ENCODE data around the gene TC2N. TPM values are rescaled to one million over a fixed set of nuclear protein-coding genes. Genes with fewer than 3 reads are reported as not detected.

The TC2N gene
- total RNA-seq, 1 donor from 2014 or later = 1.2 TPM

- H3K79me2 ChIP-seq (ENCODE audit: insufficient read depth, low read length) = no peaks in the 10 kb centered on the region
- H3K36me3 Mint-ChIP-seq (ENCODE audit: low read depth, unreplicated experiment) = peaks cover 4% of the 10 kb centered on the region
- DNase-seq (ENCODE audit: low read depth) = no peak
These were observed 10.9 kb upstream of the TC2N start for GRCh38 chr14:91878274-91878673.

GRCh38 chr14:91877376-91877915, 10.1 kb upstream of the TC2N start:
- Mint-ChIP-seq H3K36me3 (ENCODE audit: low read depth, unreplicated experiment) (peaks cover 5% of the 10 kb centered on the region), H3K4me3 (ENCODE audit: unreplicated experiment) (no peak overlapping the region), H3K4me1 (ENCODE audit: low read depth, unreplicated experiment) (peaks cover 4% of the 10 kb centered on the region), H3K27ac (ENCODE audit: unreplicated experiment) (no peak overlapping the region), H3K27me3 (ENCODE audit: low read depth, unreplicated experiment) (peaks cover 32% of the 10 kb centered on the region), H3K9me3 (ENCODE audit: unreplicated experiment) (peaks cover 8% of the 10 kb centered on the region)
- H3K9ac ChIP-seq (ENCODE audit: low read length) = no peak overlapping the region
- no peaks in the 10 kb centered on the region for H3K4me1 ChIP-seq (ENCODE audit: insufficient read depth, low read length)
- no peak for TF ChIP-seq CTCF (IDR thresholded peaks at IDR 0.05; ENCODE audit: insufficient read depth, low read depth, low read length)
- no peak for TF ChIP-seq EZH2 (IDR thresholded peaks at IDR 0.05; ENCODE audit: insufficient read depth, low read length)
- DNase-seq (ENCODE audit: low read depth) (no peak), FAIRE-seq (no peak)
- no peaks in the 10 kb centered on the region for H3K36me3 ChIP-seq (ENCODE audit: insufficient read depth, low read length)
- H3K4me3 ChIP-seq (ENCODE audit: insufficient read depth, low read depth, low read length) = no peak overlapping the region
- no peak overlapping the region for H3K27ac ChIP-seq (ENCODE audit: low read depth, low read length)
- no peaks in the 10 kb centered on the region for H3K9me3 ChIP-seq (ENCODE audit: insufficient read depth, low read depth, low read length)
- no peaks in the 10 kb centered on the region for H4K20me1 ChIP-seq (ENCODE audit: insufficient read depth, low read length)
- H3K4me2 ChIP-seq (ENCODE audit: low read length) = no peak overlapping the region
- H2AFZ ChIP-seq (ENCODE audit: low read depth, low read length) = no peak overlapping the region
- H3K27me3 ChIP-seq (ENCODE audit: insufficient read depth, low read length) = peaks cover 4% of the 10 kb centered on the region
- no peaks in the 10 kb centered on the region for H3K79me2 ChIP-seq (ENCODE audit: insufficient read depth, low read length)

More at GRCh38 chr14:91878274-91878673, 10.9 kb upstream of the TC2N start:
- Mint-ChIP-seq H3K27me3 (ENCODE audit: low read depth, unreplicated experiment) (peaks cover 37% of the 10 kb centered on the region), H3K4me1 (ENCODE audit: low read depth, unreplicated experiment) (peaks cover 4% of the 10 kb centered on the region), H3K4me3 (ENCODE audit: unreplicated experiment) (no peak overlapping the region), H3K9me3 (ENCODE audit: unreplicated experiment) (peaks cover 8% of the 10 kb centered on the region), H3K27ac (ENCODE audit: unreplicated experiment) (no peak overlapping the region)
- TF ChIP-seq CTCF (IDR thresholded peaks at IDR 0.05; ENCODE audit: insufficient read depth, low read depth, low read length) = no peak
- no peak for TF ChIP-seq EZH2 (IDR thresholded peaks at IDR 0.05; ENCODE audit: insufficient read depth, low read length)
- H3K9me3 ChIP-seq (ENCODE audit: insufficient read depth, low read depth, low read length) = no peaks in the 10 kb centered on the region
- H3K4me2 ChIP-seq (ENCODE audit: low read length) = no peak overlapping the region
- H3K27me3 ChIP-seq (ENCODE audit: insufficient read depth, low read length) = peaks cover 2% of the 10 kb centered on the region
- no peak overlapping the region for H2AFZ ChIP-seq (ENCODE audit: low read depth, low read length)
- H3K27ac ChIP-seq (ENCODE audit: low read depth, low read length) = no peak overlapping the region
- no peaks in the 10 kb centered on the region for H3K36me3 ChIP-seq (ENCODE audit: insufficient read depth, low read length)
- H3K9ac ChIP-seq (ENCODE audit: low read length) = no peak overlapping the region
- no peak overlapping the region for H3K4me3 ChIP-seq (ENCODE audit: insufficient read depth, low read depth, low read length)
- H4K20me1 ChIP-seq (ENCODE audit: insufficient read depth, low read length) = no peaks in the 10 kb centered on the region
- no peak for FAIRE-seq
- no peaks in the 10 kb centered on the region for H3K4me1 ChIP-seq (ENCODE audit: insufficient read depth, low read length)

- Histone ChIP-seq H2AFZ (ENCODE audit: low read depth, low read length) (no peak overlapping the region), H3K9ac (ENCODE audit: low read length) (no peak overlapping the region), H3K79me2 (ENCODE audit: insufficient read depth, low read length) (no peaks in the 10 kb centered on the region), H3K27me3 (ENCODE audit: insufficient read depth, low read length) (peaks cover 4% of the 10 kb centered on the region), H3K9me3 (ENCODE audit: insufficient read depth, low read depth, low read length) (no peaks in the 10 kb centered on the region), H3K27ac (ENCODE audit: low read depth, low read length) (no peak overlapping the region), H4K20me1 (ENCODE audit: insufficient read depth, low read length) (no peaks in the 10 kb centered on the region), H3K4me3 (ENCODE audit: insufficient read depth, low read depth, low read length) (no peak overlapping the region), H3K4me2 (ENCODE audit: low read length) (no peak overlapping the region), H3K36me3 (ENCODE audit: insufficient read depth, low read length) (no peaks in the 10 kb centered on the region), H3K4me1 (ENCODE audit: insufficient read depth, low read length) (no peaks in the 10 kb centered on the region)
- TF ChIP-seq EZH2 (IDR thresholded peaks at IDR 0.05; ENCODE audit: insufficient read depth, low read length) (no peak), CTCF (IDR thresholded peaks at IDR 0.05; ENCODE audit: insufficient read depth, low read depth, low read length) (no peak)
- peaks cover 8% of the 10 kb centered on the region for H3K9me3 Mint-ChIP-seq (ENCODE audit: unreplicated experiment)
- DNase-seq (ENCODE audit: low read depth) (no peak), FAIRE-seq (no peak)
- peaks cover 29% of the 10 kb centered on the region for H3K27me3 Mint-ChIP-seq (ENCODE audit: low read depth, unreplicated experiment)
- peaks cover 4% of the 10 kb centered on the region for H3K4me1 Mint-ChIP-seq (ENCODE audit: low read depth, unreplicated experiment)
- peaks cover 5% of the 10 kb centered on the region for H3K36me3 Mint-ChIP-seq (ENCODE audit: low read depth, unreplicated experiment)
- no peak overlapping the region for H3K4me3 Mint-ChIP-seq (ENCODE audit: unreplicated experiment)
- no peak overlapping the region for H3K27ac Mint-ChIP-seq (ENCODE audit: unreplicated experiment)
These were observed 9.2 kb upstream of the TC2N start for GRCh38 chr14:91876492-91876891.

All from astrocyte (in vitro differentiated cells and primary cell).